DND-41 (cell line): ENCODE data around the gene ADORA2B.

Experiments
- ATAC-seq: fragments of 200-7000 bp; cut with Tn5 transposase; 3 replicates; pipeline ENCODE4 v1.9.1; 2021; ENCODE audit warnings: low read depth; ENCODE audit not compliant: insufficient read depth
- DNase-seq: peaks from one replicate; pipeline ENCODE4 v3.0.0-alpha.2; 2020
- H2AFZ ChIP-seq: 2 replicates; pipeline ENCODE4 v1.6.0; 2012; ENCODE audit warnings: low read depth, low read length
- H3K27ac ChIP-seq: 2 replicates; pipeline ENCODE4 v1.5.1; 2012; ENCODE audit warnings: low read length, inconsistent platforms
- H3K27me3 ChIP-seq: fragments of 200-600 bp; sonication (generic); 2 replicates; pipeline ENCODE4 v1.6.0; 2012; ENCODE audit warnings: low read length, mild to moderate bottlenecking, inconsistent platforms; ENCODE audit not compliant: insufficient read depth, poor library complexity
- H3K36me3 ChIP-seq: 2 replicates; pipeline ENCODE4 v1.5.1; 2012; ENCODE audit warnings: low read length, inconsistent platforms; ENCODE audit not compliant: insufficient read depth
- H3K4me1 ChIP-seq: 2 replicates; pipeline ENCODE4 v1.5.1; 2012; ENCODE audit warnings: mild to moderate bottlenecking, low read length; ENCODE audit not compliant: insufficient read depth
- H3K4me2 ChIP-seq: 2 replicates; pipeline ENCODE4 v1.6.0; 2012; ENCODE audit warnings: mild to moderate bottlenecking, moderate library complexity, low read length, inconsistent platforms; ENCODE audit not compliant: insufficient read depth
- H3K4me3 ChIP-seq, 2 experiments: fragments of 200-600 bp in 1 of 2; shearing (Covaris generic) in 1 of 2; 2 replicates each; pipeline ENCODE4 v1.5.1; 2012 to 2016; ENCODE audit warnings: inconsistent platforms in 2 of 2, low read length in 2 of 2, mild to moderate bottlenecking in 2 of 2, low read depth in 1 of 2, moderate library complexity in 1 of 2
- H3K79me2 ChIP-seq: 2 replicates; pipeline ENCODE4 v1.6.0; 2012; ENCODE audit warnings: low read length, inconsistent platforms; ENCODE audit not compliant: insufficient read depth
- H3K9ac ChIP-seq: 2 replicates; pipeline ENCODE4 v1.6.0; 2012; ENCODE audit warnings: low read depth, mild to moderate bottlenecking, inconsistent platforms, low read length, moderate library complexity
- H3K9me3 ChIP-seq: 2 replicates; pipeline ENCODE4 v1.5.1; 2012; ENCODE audit warnings: low read length, moderate library complexity, mild to moderate bottlenecking, inconsistent platforms; ENCODE audit not compliant: insufficient read depth, severe bottlenecking
- H4K20me1 ChIP-seq: 2 replicates; pipeline ENCODE4 v1.6.0; 2012; ENCODE audit warnings: low read length; ENCODE audit not compliant: insufficient read depth
- EZH2 ChIP-seq: IDR thresholded peaks from 3 replicates; pipeline ENCODE4 v1.6.1; 2012; ENCODE audit warnings: borderline replicate concordance, low read depth, mild to moderate bottlenecking, moderate library complexity, low read length, inconsistent platforms; ENCODE audit not compliant: severe bottlenecking
- TF ChIP-seq, protein P1 (sequence below): IDR thresholded peaks from 2 replicates; pipeline ENCODE4 v1.5.1; 2012; ENCODE audit warnings: borderline replicate concordance, low read length, moderate library complexity, mild to moderate bottlenecking; ENCODE audit not compliant: poor library complexity, severe bottlenecking; ENCODE audit errors: extremely low read depth

ADORA2B gene

DNA sequence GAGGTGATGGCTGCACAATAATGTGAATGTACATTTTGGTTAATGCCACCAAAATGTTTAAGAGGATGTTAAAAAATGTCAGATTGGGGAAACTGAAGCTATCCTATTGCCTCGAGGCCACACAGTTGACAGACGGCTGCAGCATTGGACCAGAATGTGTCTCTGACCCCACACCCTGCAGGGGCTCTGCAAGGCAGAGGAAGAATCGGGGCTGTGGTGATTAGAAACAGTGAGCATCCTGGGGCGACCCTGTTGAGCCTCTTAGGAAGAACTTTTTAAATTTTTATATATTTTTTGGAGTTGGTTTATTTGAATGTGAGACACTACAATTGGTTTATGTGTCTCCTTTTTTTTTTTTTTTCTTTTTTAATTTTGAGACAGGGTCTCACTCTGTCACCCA lies 15.0 kb upstream of the ADORA2B start:
- H3K27ac ChIP-seq, result no peak overlapping the region
- no peak overlapping the region for H3K4me3 ChIP-seq
- no peaks in the 10 kb centered on the region for H3K9me3 ChIP-seq
- no peaks in the 10 kb centered on the region for H3K27me3 ChIP-seq
- H3K4me2 ChIP-seq, result no peak overlapping the region
- no peak overlapping the region for H2AFZ ChIP-seq
- no peak for DNase-seq
- no peaks in the 10 kb centered on the region for H3K79me2 ChIP-seq
- H4K20me1 ChIP-seq, result 0 out of 2 replicates have a peak, but pooled peaks cover 2% of the 10 kb centered on the region
- H3K36me3 ChIP-seq, result no peaks in the 10 kb centered on the region
- H3K4me1 ChIP-seq, result no peaks in the 10 kb centered on the region
- ATAC-seq, result no peak
- TF ChIP-seq, protein P1, sequence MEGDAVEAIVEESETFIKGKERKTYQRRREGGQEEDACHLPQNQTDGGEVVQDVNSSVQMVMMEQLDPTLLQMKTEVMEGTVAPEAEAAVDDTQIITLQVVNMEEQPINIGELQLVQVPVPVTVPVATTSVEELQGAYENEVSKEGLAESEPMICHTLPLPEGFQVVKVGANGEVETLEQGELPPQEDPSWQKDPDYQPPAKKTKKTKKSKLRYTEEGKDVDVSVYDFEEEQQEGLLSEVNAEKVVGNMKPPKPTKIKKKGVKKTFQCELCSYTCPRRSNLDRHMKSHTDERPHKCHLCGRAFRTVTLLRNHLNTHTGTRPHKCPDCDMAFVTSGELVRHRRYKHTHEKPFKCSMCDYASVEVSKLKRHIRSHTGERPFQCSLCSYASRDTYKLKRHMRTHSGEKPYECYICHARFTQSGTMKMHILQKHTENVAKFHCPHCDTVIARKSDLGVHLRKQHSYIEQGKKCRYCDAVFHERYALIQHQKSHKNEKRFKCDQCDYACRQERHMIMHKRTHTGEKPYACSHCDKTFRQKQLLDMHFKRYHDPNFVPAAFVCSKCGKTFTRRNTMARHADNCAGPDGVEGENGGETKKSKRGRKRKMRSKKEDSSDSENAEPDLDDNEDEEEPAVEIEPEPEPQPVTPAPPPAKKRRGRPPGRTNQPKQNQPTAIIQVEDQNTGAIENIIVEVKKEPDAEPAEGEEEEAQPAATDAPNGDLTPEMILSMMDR, result no peak
- no peak for TF ChIP-seq EZH2
- no peak overlapping the region for H3K9ac ChIP-seq

DNA sequence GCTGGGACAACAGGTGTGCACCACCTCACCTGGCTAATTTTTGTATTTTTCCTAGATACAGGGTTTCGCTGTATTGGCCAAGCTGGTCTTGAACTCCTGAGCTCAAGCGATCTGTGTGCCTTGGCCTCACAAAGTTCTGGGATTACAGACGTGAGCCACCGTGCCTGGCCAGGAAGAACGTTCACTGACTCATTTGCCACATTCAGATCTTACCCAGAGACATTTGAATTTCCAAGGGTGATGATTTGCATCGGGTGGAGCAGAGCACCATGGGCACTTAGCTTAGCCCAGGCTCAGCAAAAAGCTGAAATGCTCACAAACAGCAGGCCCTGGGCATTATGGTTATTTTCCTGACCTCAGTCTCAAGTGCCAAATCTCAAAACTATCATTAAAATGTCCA lies 14.5 kb upstream of the ADORA2B start:
- Histone ChIP-seq H3K79me2 (no peaks in the 10 kb centered on the region), H2AFZ (no peak overlapping the region), H3K9ac (no peak overlapping the region), H3K4me3 (no peak overlapping the region), H3K4me2 (no peak overlapping the region), H3K9me3 (no peaks in the 10 kb centered on the region), H3K36me3 (no peaks in the 10 kb centered on the region), H3K27me3 (no peaks in the 10 kb centered on the region), H3K4me1 (no peaks in the 10 kb centered on the region), H4K20me1 (0 out of 2 replicates have a peak, but pooled peaks cover 2% of the 10 kb centered on the region), H3K27ac (no peak overlapping the region)
- DNase-seq, result no peak
- no peak for ATAC-seq
- TF ChIP-seq, protein P1, result no peak
- TF ChIP-seq EZH2, result no peak

DNA sequence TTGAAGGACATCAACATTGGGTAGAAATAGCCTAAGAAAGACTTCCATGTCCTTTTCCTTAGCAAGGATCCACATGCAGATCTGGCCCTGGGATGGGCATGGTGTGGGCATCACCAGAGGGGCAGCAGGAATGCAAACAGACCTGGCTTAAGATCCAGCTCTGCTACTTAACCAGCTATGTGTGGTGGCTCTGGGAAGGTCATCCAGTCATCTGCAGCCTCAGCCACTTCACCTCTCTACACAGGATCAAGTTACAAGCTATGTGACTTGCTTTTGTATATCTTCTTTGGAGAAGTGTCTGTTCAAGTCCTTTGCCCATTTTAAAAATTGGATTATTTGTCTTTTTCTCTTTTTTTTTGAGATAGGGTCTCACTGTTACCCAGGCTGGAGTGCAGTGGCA lies 13.5 kb upstream of the ADORA2B start:
- no peaks in the 10 kb centered on the region for H3K79me2 ChIP-seq
- no peak for DNase-seq
- no peak overlapping the region for H3K27ac ChIP-seq
- no peak for TF ChIP-seq EZH2
- TF ChIP-seq, protein P1, result no peak
- 0 out of 2 replicates have a peak, but pooled peaks cover under 1% of the 10 kb centered on the region for H4K20me1 ChIP-seq
- H3K9me3 ChIP-seq, result no peaks in the 10 kb centered on the region
- H3K4me2 ChIP-seq, result no peak overlapping the region
- no peaks in the 10 kb centered on the region for H3K36me3 ChIP-seq
- no peaks in the 10 kb centered on the region for H3K4me1 ChIP-seq
- no peak for ATAC-seq
- H3K9ac ChIP-seq, result no peak overlapping the region
- no peak overlapping the region for H3K4me3 ChIP-seq
- H3K27me3 ChIP-seq, result no peaks in the 10 kb centered on the region
- H2AFZ ChIP-seq, result no peak overlapping the region

DNA sequence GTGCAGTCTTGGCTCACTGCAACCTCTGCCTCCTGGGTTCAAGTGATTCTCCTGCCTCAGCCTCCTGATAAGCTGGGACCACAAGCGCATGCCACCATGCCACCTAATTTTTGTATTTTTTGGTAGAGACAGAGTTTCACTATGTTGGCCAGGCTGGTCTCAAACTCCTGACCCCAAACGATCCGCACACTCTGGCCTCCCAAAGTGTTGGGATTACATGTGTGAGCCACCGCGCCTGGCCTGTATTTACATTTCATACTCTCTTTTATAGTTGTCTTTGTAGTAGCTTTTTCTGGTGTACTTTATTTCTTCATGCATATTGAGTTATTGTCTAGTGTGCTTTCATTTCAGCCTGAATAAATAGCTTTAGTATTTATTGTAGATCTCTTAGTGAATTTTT lies 10.1 kb upstream of the ADORA2B start:
- no peaks in the 10 kb centered on the region for H3K4me1 ChIP-seq
- TF ChIP-seq EZH2, result no peak
- TF ChIP-seq, protein P1, result no peak
- H3K79me2 ChIP-seq, result no peaks in the 10 kb centered on the region
- H3K27ac ChIP-seq, result no peak overlapping the region
- H2AFZ ChIP-seq, result no peak overlapping the region
- H4K20me1 ChIP-seq, result no peaks in the 10 kb centered on the region
- ATAC-seq, result no peak
- DNase-seq, result no peak
- H3K27me3 ChIP-seq, result no peaks in the 10 kb centered on the region
- no peak overlapping the region for H3K4me3 ChIP-seq
- no peak overlapping the region for H3K9ac ChIP-seq
- H3K36me3 ChIP-seq, result no peaks in the 10 kb centered on the region
- H3K9me3 ChIP-seq, result no peaks in the 10 kb centered on the region
- H3K4me2 ChIP-seq, result no peak overlapping the region
